ENCODE measurements around the gene MISP. TPM values are rescaled to one million over a fixed set of nuclear protein-coding genes. Genes with fewer than 3 reads are reported as not detected.
"Not testable (repeated sequence)": the region's sequence is repeated elsewhere in the genome, so short reads cannot be mapped to it uniquely, and the experiment has no call there.

MISP gene
- total and polyA plus RNA-seq, 10 of the 15 experiments (the other 5 are each of a cell fraction or from before 2014, with no cell fraction given), result not detected

DNA sequence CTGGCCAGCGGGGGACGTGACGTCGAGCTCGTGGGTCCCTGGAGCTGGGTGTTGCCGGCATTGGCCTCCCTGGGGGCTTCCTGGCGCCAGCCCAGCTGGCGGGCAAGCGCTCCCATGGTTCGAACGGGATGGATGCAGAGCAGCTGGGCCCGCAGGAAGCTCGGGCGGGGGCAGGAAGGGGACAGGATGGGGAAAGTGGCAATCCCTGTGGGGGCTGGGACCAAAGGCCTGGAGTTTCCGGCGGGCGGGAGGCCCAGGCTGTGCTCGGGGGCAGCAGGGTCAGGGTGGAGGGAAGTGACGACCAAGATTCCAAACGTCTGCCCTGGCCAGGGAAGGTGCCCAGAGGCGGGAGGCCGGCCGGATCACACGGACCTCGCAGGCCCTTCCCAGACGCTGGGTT lies 22.9 kb upstream of the MISP start (continued):
- TF ChIP-seq, protein P1, sequence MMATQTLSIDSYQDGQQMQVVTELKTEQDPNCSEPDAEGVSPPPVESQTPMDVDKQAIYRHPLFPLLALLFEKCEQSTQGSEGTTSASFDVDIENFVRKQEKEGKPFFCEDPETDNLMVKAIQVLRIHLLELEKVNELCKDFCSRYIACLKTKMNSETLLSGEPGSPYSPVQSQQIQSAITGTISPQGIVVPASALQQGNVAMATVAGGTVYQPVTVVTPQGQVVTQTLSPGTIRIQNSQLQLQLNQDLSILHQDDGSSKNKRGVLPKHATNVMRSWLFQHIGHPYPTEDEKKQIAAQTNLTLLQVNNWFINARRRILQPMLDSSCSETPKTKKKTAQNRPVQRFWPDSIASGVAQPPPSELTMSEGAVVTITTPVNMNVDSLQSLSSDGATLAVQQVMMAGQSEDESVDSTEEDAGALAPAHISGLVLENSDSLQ (IDR thresholded peaks at IDR 0.05), result no peak
- no peak for TF ChIP-seq MEF2B (IDR thresholded peaks at IDR 0.05; ENCODE audit: partially characterized antibody, poor library complexity, severe bottlenecking)
- TF ChIP-seq FOXK2 (IDR thresholded peaks at IDR 0.05), result no peak
- TF ChIP-seq, protein P2, sequence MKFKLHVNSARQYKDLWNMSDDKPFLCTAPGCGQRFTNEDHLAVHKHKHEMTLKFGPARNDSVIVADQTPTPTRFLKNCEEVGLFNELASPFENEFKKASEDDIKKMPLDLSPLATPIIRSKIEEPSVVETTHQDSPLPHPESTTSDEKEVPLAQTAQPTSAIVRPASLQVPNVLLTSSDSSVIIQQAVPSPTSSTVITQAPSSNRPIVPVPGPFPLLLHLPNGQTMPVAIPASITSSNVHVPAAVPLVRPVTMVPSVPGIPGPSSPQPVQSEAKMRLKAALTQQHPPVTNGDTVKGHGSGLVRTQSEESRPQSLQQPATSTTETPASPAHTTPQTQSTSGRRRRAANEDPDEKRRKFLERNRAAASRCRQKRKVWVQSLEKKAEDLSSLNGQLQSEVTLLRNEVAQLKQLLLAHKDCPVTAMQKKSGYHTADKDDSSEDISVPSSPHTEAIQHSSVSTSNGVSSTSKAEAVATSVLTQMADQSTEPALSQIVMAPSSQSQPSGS (IDR thresholded peaks at IDR 0.05; ENCODE audit: low read length), result no peak
- TF ChIP-seq ESRRA (IDR thresholded peaks at IDR 0.05; ENCODE audit: low read length), result no peak

DNA sequence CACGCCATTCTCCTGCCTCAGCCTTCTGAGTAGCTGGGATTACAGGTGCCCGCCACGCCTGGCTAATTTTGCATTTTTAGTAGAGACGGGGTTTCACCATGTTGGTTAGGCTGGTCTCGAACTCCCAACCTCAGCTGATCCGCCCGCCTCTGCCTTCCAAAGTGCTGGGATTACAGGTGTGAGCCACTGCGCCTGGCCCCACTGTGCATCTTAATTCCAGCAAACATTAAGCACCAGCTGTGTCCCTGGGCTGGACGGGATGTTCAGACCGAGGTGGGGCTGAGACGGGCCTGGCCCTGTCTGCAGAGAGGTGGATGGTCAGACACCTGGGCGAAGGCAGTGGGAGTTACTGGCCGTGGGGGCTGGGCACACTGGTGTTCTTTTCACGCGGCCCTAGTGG lies 21.3 kb upstream of the MISP start:
- RAD21 ChIA-PET (ENCODE audit: unreplicated experiment), result interaction anchor here (1.4 kb wide), 1 partner anchor 53 kb away, joined by 3 read pairs; the partner anchor contains the start of gene FSTL3
- H3K4me2 ChIP-seq (ENCODE audit: control insufficient read depth, insufficient read depth); H3K27me3 ChIP-seq (replicated peaks in 1 of 2; ENCODE audit: control insufficient read depth in 2 of 2, insufficient read depth in 2 of 2, low read length in 1 of 2); H3K4me3 ChIP-seq; BruUV-seq (replicated peaks); H3K9ac ChIP-seq (ENCODE audit: control insufficient read depth, insufficient read depth, low read length); H3K79me2 ChIP-seq (ENCODE audit: control insufficient read depth, insufficient read depth, low read length); H3K4me1 ChIP-seq (ENCODE audit: control insufficient read depth, insufficient read depth, low read length); H3K27ac ChIP-seq (ENCODE audit: control insufficient read depth, insufficient read depth); DNase-seq (ENCODE audit: low read depth, low spot score); H2AFZ ChIP-seq (ENCODE audit: control insufficient read depth, low read depth, low read length); H3K36me3 ChIP-seq (ENCODE audit: control insufficient read depth in 2 of 2, insufficient read depth in 2 of 2, low read length in 1 of 2); H3K9me3 ChIP-seq (replicated peaks; ENCODE audit: control insufficient read depth, insufficient read depth, low read length); FAIRE-seq; H4K20me1 ChIP-seq (ENCODE audit: control insufficient read depth, insufficient read depth); intact Hi-C loops (cut with micrococcal nuclease; ENCODE audit: unreplicated experiment); in situ Hi-C loops (cut with MboI); ATAC-seq: not testable (repeated sequence)
- POLR2A ChIA-PET, result interaction anchor here (0.6 to 0.7 kb wide), 3 partner anchors 58 to 613 kb away, joined by 3 to 5 read pairs (median 4); no protein-coding TSS in a partner anchor
- TF ChIP-seq BHLHE40 (IDR thresholded peaks at IDR 0.05; ENCODE audit: borderline replicate concordance in 1 of 2, low read depth in 2 of 2, low read length in 1 of 2) (peak in 1 of 2 experiments; percentile 7; a peak in 1 of 4 replicates), GATAD2B (conservative IDR thresholded peaks at IDR 0.05; ENCODE audit: low read depth) (peak; percentile 40; the same call in 1 of the 2 replicates), DPF2 (IDR thresholded peaks at IDR 0.05) (0 out of 2 replicates have a peak, but pooled peaks have one; percentile 31), ZNF217 (IDR thresholded peaks at IDR 0.05) (peak; percentile 74; the same call in 1 of the 2 replicates), NBN (IDR thresholded peaks at IDR 0.05) (0 out of 2 replicates have a peak, but pooled peaks have one; percentile 46), IKZF1 (conservative IDR thresholded peaks at IDR 0.05) (peak; percentile 62)
- WGBS (ENCODE audit: insufficient coverage, insufficient replicate concordance, low lambda C conversion rate, missing lambda C conversion rate), result 52% methylated on average over 15 of the region's 15 CpGs
- CTCF ChIA-PET, result interaction anchor here (1.0 to 1.1 kb wide), 2 partner anchors 26 to 223 kb away, joined by 3 to 4 read pairs; partner anchors contain the start of gene TPGS1
- SMC1A ChIA-PET (ENCODE audit: uncharacterized antibody, unreplicated experiment), result interaction anchor here (1.1 to 1.5 kb wide), 3 partner anchors 50 to 66 kb away, joined by 3 to 5 read pairs (median 4); partner anchors contain the start of gene RNF126

Data from GM12878 (cell line).